H9 (cell line): ENCODE measurements around the gene ITPR1. TPM values are rescaled to one million over a fixed set of nuclear protein-coding genes. Genes with fewer than 3 reads are reported as not detected.

ENCODE experiments used
- DNase-seq: peaks from one replicate; pipeline ENCODE4 v3.0.0-alpha.2; 2017
- H2AFZ ChIP-seq: one replicate; pipeline ENCODE4 v1.6.1; 2013; ENCODE audit warnings: mild to moderate bottlenecking, low read length, control low read depth, moderate library complexity
- H2AK5ac ChIP-seq: 2 replicates; pipeline ENCODE4 v1.6.1; 2013; ENCODE audit warnings: low read length, control low read depth, mixed read lengths; ENCODE audit not compliant: insufficient read length
- H2BK120ac ChIP-seq: one replicate; pipeline ENCODE4 v1.6.1; 2013; ENCODE audit warnings: low read depth, mild to moderate bottlenecking, low read length, control low read depth, inconsistent platforms; ENCODE audit not compliant: poor library complexity, severe bottlenecking
- H2BK12ac ChIP-seq: 2 replicates; pipeline ENCODE4 v1.6.1; 2013; ENCODE audit warnings: low read length, control low read depth, mixed read lengths, low read depth; ENCODE audit not compliant: insufficient read length
- H2BK15ac ChIP-seq: 2 replicates; pipeline ENCODE4 v1.6.1; 2013; ENCODE audit warnings: low read depth, low read length, control low read depth
- H2BK20ac ChIP-seq: one replicate; pipeline ENCODE4 v1.6.1; 2013; ENCODE audit warnings: low read depth, mild to moderate bottlenecking, low read length, control low read depth, inconsistent platforms; ENCODE audit not compliant: poor library complexity, severe bottlenecking
- H2BK5ac ChIP-seq: 2 replicates; pipeline ENCODE4 v1.6.1; 2013; ENCODE audit warnings: low read length, control low read depth, mixed read lengths; ENCODE audit not compliant: insufficient read length
- H3K14ac ChIP-seq: 2 replicates; pipeline ENCODE4 v1.6.1; 2013; ENCODE audit warnings: low read length, control low read depth; ENCODE audit not compliant: insufficient read depth
- H3K18ac ChIP-seq: 2 replicates; pipeline ENCODE4 v1.6.1; 2013; ENCODE audit warnings: low read depth, mild to moderate bottlenecking, mixed read lengths, low read length, control low read depth; ENCODE audit not compliant: insufficient read length
- H3K23ac ChIP-seq: 2 replicates; pipeline ENCODE4 v1.6.1; 2013; ENCODE audit warnings: low read length, control low read depth, mixed read lengths, low read depth; ENCODE audit not compliant: insufficient read length
- H3K23me2 ChIP-seq: 2 replicates; pipeline ENCODE4 v1.6.1; 2013; ENCODE audit warnings: low read depth, mild to moderate bottlenecking, mixed read lengths, low read length, control low read depth; ENCODE audit not compliant: insufficient read length, poor library complexity, severe bottlenecking
- H3K27ac ChIP-seq: 2 replicates; pipeline ENCODE4 v1.5.1; 2013; ENCODE audit warnings: low read length, control low read depth, mixed read lengths, low read depth; ENCODE audit not compliant: insufficient read length
- H3K27me3 ChIP-seq: 2 replicates; pipeline ENCODE4 v1.6.1; 2013; ENCODE audit warnings: low read length, control low read depth, inconsistent platforms; ENCODE audit not compliant: insufficient read depth
- H3K4ac ChIP-seq: 2 replicates; pipeline ENCODE4 v1.6.1; 2013; ENCODE audit warnings: low read depth, mild to moderate bottlenecking, control low read depth, inconsistent platforms, low read length, moderate library complexity
- H3K4me1 ChIP-seq: 2 replicates; pipeline ENCODE4 v1.6.1; 2013; ENCODE audit warnings: low read length, control low read depth, inconsistent platforms; ENCODE audit not compliant: insufficient read depth
- H3K4me2 ChIP-seq: 2 replicates; pipeline ENCODE4 v1.6.1; 2013; ENCODE audit warnings: low read length, control low read depth, mixed read lengths; ENCODE audit not compliant: insufficient read length, insufficient read depth
- H3K56ac ChIP-seq: 2 replicates; pipeline ENCODE4 v1.6.1; 2013; ENCODE audit warnings: low read depth, mild to moderate bottlenecking, mixed read lengths, low read length, control low read depth; ENCODE audit not compliant: insufficient read length
- H3K79me1 ChIP-seq: 2 replicates; pipeline ENCODE4 v1.6.1; 2013; ENCODE audit warnings: low read depth, mild to moderate bottlenecking, moderate library complexity, low read length, control low read depth, inconsistent platforms; ENCODE audit not compliant: insufficient read depth, poor library complexity, severe bottlenecking
- H3K79me2 ChIP-seq: 2 replicates; pipeline ENCODE4 v1.6.1; 2013; ENCODE audit warnings: low read length, control low read depth, inconsistent platforms; ENCODE audit not compliant: insufficient read depth
- H3K9ac ChIP-seq: 2 replicates; pipeline ENCODE4 v1.6.1; 2013; ENCODE audit warnings: low read length, control low read depth, mixed read lengths; ENCODE audit not compliant: insufficient read length; ENCODE audit errors: extremely low read depth
- H3K9me3 ChIP-seq: one replicate; pipeline ENCODE4 v1.6.1; 2013; ENCODE audit warnings: low read depth, low read length, inconsistent platforms; ENCODE audit not compliant: control insufficient read depth
- H3T11ph ChIP-seq: one replicate; pipeline ENCODE4 v1.6.1; 2013; ENCODE audit warnings: mild to moderate bottlenecking, low read length, control low read depth, inconsistent platforms
- H4K20me1 ChIP-seq: one replicate; pipeline ENCODE4 v1.6.1; 2013; ENCODE audit not compliant: control insufficient read depth, insufficient read length, insufficient read depth
- H4K5ac ChIP-seq: 2 replicates; pipeline ENCODE4 v1.6.1; 2013; ENCODE audit warnings: low read depth, mild to moderate bottlenecking, mixed read lengths, low read length, control low read depth; ENCODE audit not compliant: insufficient read length
- H4K8ac ChIP-seq: replicated peaks from 2 replicates; pipeline ENCODE4 v1.6.1; 2013; ENCODE audit warnings: low read length, control low read depth, mixed read lengths, low read depth; ENCODE audit not compliant: insufficient read length
- H4K91ac ChIP-seq: 2 replicates; pipeline ENCODE4 v1.6.1; 2013; ENCODE audit warnings: low read depth, mild to moderate bottlenecking, moderate library complexity, mixed read lengths, low read length, control low read depth; ENCODE audit not compliant: insufficient read length
- H3K27ac Mint-ChIP-seq, 3 experiments: 2 replicates in 2 of 3; 3 replicates in 1 of 3; pipeline ENCODE4 v1.8.0; 2020 to 2021; ENCODE audit warnings: mixed read lengths in 3 of 3, mild to moderate bottlenecking in 1 of 3, moderate library complexity in 1 of 3
- H3K27me3 Mint-ChIP-seq: 2 replicates; pipeline ENCODE4 v1.8.0; 2021; ENCODE audit warnings: low read depth, mild to moderate bottlenecking, moderate library complexity, mixed read lengths
- H3K36me3 Mint-ChIP-seq, 3 experiments: 2 replicates in 2 of 3; 3 replicates in 1 of 3; pipeline ENCODE4 v1.8.0; 2020 to 2021; ENCODE audit warnings: low read depth in 3 of 3, mixed read lengths in 3 of 3; ENCODE audit not compliant: insufficient read depth in 1 of 3
- H3K4me1 Mint-ChIP-seq, 2 experiments: 2 replicates each; pipeline ENCODE4 v1.8.0; 2020; ENCODE audit warnings: mixed read lengths in 2 of 2
- H3K4me3 Mint-ChIP-seq, 2 experiments: 2 replicates in 1 of 2; 3 replicates in 1 of 2; pipeline ENCODE4 v1.8.0; 2020 to 2021; ENCODE audit warnings: mild to moderate bottlenecking in 2 of 2, mixed read lengths in 2 of 2, moderate library complexity in 1 of 2
- H3K9me3 Mint-ChIP-seq, 2 experiments: 2 replicates in 1 of 2; 3 replicates in 1 of 2; pipeline ENCODE4 v1.8.0; 2020; ENCODE audit warnings: mild to moderate bottlenecking in 2 of 2, mixed read lengths in 2 of 2, moderate library complexity in 1 of 2
- CTCF ChIP-seq: fragments of 200-600 bp; sonication (generic); conservative IDR thresholded peaks from 3 replicates; pipeline ENCODE4 v1.8.0; 2021; ENCODE audit warnings: antibody characterized with exemption, mild to moderate bottlenecking
- WGBS: extraction: QIAGEN DNeasy Blood & Tissue Kit; methylation state at CpG from one replicate; pipeline ENCODE4 v1.1.7; 2013; ENCODE audit warnings: missing lambda C conversion rate, low lambda C conversion rate, mixed read lengths; ENCODE audit not compliant: insufficient read length; ENCODE audit errors: extremely low coverage; 5-methylcytosine and 5-hydroxymethylcytosine counted together
- total RNA-seq: library from RNA; stranded (reverse); gene quantifications from 2 replicates; pipeline ENCODE4 v1.2.1, GENCODE V29; 2021

The ITPR1 gene
- total RNA-seq, 1 experiment from 2014 or later = 4.2 TPM

GRCh38 chr3:4680871-4681300 is 187.7 kb downstream of the ITPR1 start:
- Histone ChIP-seq H3K23ac (no peak overlapping the region), H3K79me2 (no peaks in the 10 kb centered on the region), H2BK20ac (no peak overlapping the region), H2BK12ac (no peak overlapping the region), H3K27me3 (no peaks in the 10 kb centered on the region), H2BK15ac (no peak overlapping the region), H3K4ac (no peak overlapping the region), H4K91ac (no peak overlapping the region), H3K18ac (no peak overlapping the region), H2BK5ac (no peak overlapping the region), H3K14ac (no peak overlapping the region), H3K23me2 (no peaks in the 10 kb centered on the region), H3K9me3 (no peaks in the 10 kb centered on the region), H3K9ac (no peak overlapping the region), H2AK5ac (no peak overlapping the region), H3K56ac (no peak overlapping the region), H2BK120ac (no peak overlapping the region), H4K20me1 (no peaks in the 10 kb centered on the region), H3K27ac (no peak overlapping the region), H2AFZ (no peak overlapping the region), H4K8ac (no peak overlapping the region), H3T11ph (no peak overlapping the region), H3K79me1 (no peaks in the 10 kb centered on the region), H3K4me2 (no peak overlapping the region), H3K4me1 (peaks cover 2% of the 10 kb centered on the region; the same call in 1 of the 2 replicates), H4K5ac (no peak overlapping the region)
- Mint-ChIP-seq H3K27ac (no peak overlapping the region), H3K27me3 (no peaks in the 10 kb centered on the region; the same call in 1 of the 2 replicates), H3K36me3 (no peaks in the 10 kb centered on the region; a peak in 2 of 7 replicates), H3K4me3 (no peak overlapping the region), H3K9me3 (no peaks in the 10 kb centered on the region), H3K4me1 (no peaks in the 10 kb centered on the region)
- no CpG with 5 or more reads among the region's 2 CpGs for WGBS
- DNase-seq = no peak
- TF ChIP-seq CTCF = no peak
